OCI-LY3 (cell line): ENCODE data around the gene NUDT2.

Experiments
- H2AFZ ChIP-seq: fragments of 200-600, 300-600 bp; shearing (Covaris generic); 2 replicates; pipeline ENCODE4 v1.6.0; 2014; ENCODE audit warnings: antibody characterized with exemption, low read depth, low read length
- H3K27ac ChIP-seq: fragments of 200-600, 300-600 bp; sonication (generic); 2 replicates; pipeline ENCODE4 v1.5.1; 2014; ENCODE audit warnings: mild to moderate bottlenecking, low read length, moderate library complexity, mixed read lengths
- H3K27me3 ChIP-seq: fragments of 200-600, 300-600 bp; sonication (generic); 2 replicates; pipeline ENCODE4 v1.6.1; 2014; ENCODE audit warnings: low read depth, low read length, mixed read lengths
- H3K36me3 ChIP-seq: fragments of 200-600, 300-600 bp; sonication (generic); replicated peaks from 2 replicates; pipeline ENCODE3; 2014; ENCODE audit warnings: low read depth, low read length, mixed read lengths
- H3K4me1 ChIP-seq: fragments of 300-600, 200-600 bp; sonication (generic); 2 replicates; pipeline ENCODE4 v1.6.1; 2014; ENCODE audit warnings: low read length, mixed read lengths
- H3K4me2 ChIP-seq: fragments of 200-600, 300-600 bp; sonication (generic); 2 replicates; pipeline ENCODE4 v1.6.1; 2014; ENCODE audit warnings: low read length, mixed read lengths
- H3K4me3 ChIP-seq: fragments of 300-600, 200-600 bp; sonication (generic); 2 replicates; pipeline ENCODE4 v1.5.1; 2014; ENCODE audit warnings: antibody characterized with exemption, mild to moderate bottlenecking, low read length, moderate library complexity
- H3K79me2 ChIP-seq: fragments of 300-600, 200-600 bp; shearing (Covaris generic); 2 replicates; pipeline ENCODE4 v1.6.1; 2014; ENCODE audit warnings: mild to moderate bottlenecking, low read length, mixed read lengths
- H3K9ac ChIP-seq: fragments of 300-600, 200-600 bp; shearing (Covaris generic); 2 replicates; pipeline ENCODE4 v1.6.0; 2014; ENCODE audit warnings: mild to moderate bottlenecking, low read length, moderate library complexity
- H3K9me3 ChIP-seq: fragments of 200-600, 300-600 bp; shearing (Covaris generic); 2 replicates; pipeline ENCODE4 v1.6.1; 2014; ENCODE audit warnings: low read length, mixed read lengths; ENCODE audit not compliant: insufficient read depth
- H4K20me1 ChIP-seq: fragments of 200-600, 300-600 bp; sonication (generic); 2 replicates; pipeline ENCODE4 v1.6.1; 2016; ENCODE audit warnings: low read length, mixed read lengths; ENCODE audit not compliant: insufficient read depth
- CTCF ChIP-seq: fragments of 200-600, 300-600 bp; sonication (generic); IDR thresholded peaks from 2 replicates; pipeline ENCODE4 v1.5.1; 2014; ENCODE audit warnings: antibody characterized with exemption, low read length, low read depth
- EZH2phosphoT487 ChIP-seq: fragments of 200-600 bp; shearing (Covaris generic); IDR thresholded peaks from 2 replicates; pipeline ENCODE4 v1.6.1; 2018; ENCODE audit warnings: antibody characterized with exemption, mixed run types, low read depth

The NUDT2 gene

GRCh38 chr9:34328987-34329832 lies at the start of gene NUDT2, which contains the start of gene KIF24:
NUDT2 (plus strand) TSS chr9:34329569; CDS start chr9:34339040, 9,471 bp downstream.
KIF24 (minus strand) TSS chr9:34329268; CDS start chr9:34311346, 17,922 bp downstream.
- H3K27ac ChIP-seq = peak within 1 kb of the TSS; percentile 78
- no peak for TF ChIP-seq EZH2phosphoT487
- no peak for TF ChIP-seq CTCF
- H4K20me1 ChIP-seq = no peaks in the 10 kb centered on the region
- H3K27me3 ChIP-seq = no peaks in the 10 kb centered on the region
- no peaks in the 10 kb centered on the region for H3K36me3 ChIP-seq
- peak within 1 kb of the TSS; percentile 86 for H3K4me2 ChIP-seq
- H3K4me3 ChIP-seq = peak within 1 kb of the TSS; percentile 99
- no peaks in the 10 kb centered on the region for H3K9me3 ChIP-seq
- peaks cover 16% of the 10 kb centered on the region for H3K4me1 ChIP-seq
- peaks cover 41% of the 10 kb centered on the region for H3K79me2 ChIP-seq
- peak within 1 kb of the TSS; percentile 90 for H2AFZ ChIP-seq
- peak within 1 kb of the TSS; percentile 99 for H3K9ac ChIP-seq

GRCh38 chr9:34282096-34282495 lies 47.3 kb upstream of the NUDT2 start:
- H3K9ac ChIP-seq = no peak overlapping the region
- H3K27me3 ChIP-seq = no peaks in the 10 kb centered on the region
- no peak overlapping the region for H3K4me2 ChIP-seq
- H3K36me3 ChIP-seq = no peaks in the 10 kb centered on the region
- no peaks in the 10 kb centered on the region for H3K79me2 ChIP-seq
- no peak overlapping the region for H2AFZ ChIP-seq
- H3K4me3 ChIP-seq = no peak overlapping the region
- H3K4me1 ChIP-seq = no peaks in the 10 kb centered on the region
- H3K9me3 ChIP-seq = no peaks in the 10 kb centered on the region
- no peaks in the 10 kb centered on the region for H4K20me1 ChIP-seq
- TF ChIP-seq EZH2phosphoT487 = no peak
- no peak for TF ChIP-seq CTCF
- no peak overlapping the region for H3K27ac ChIP-seq

- Histone ChIP-seq H3K4me1 (no peaks in the 10 kb centered on the region), H3K4me3 (no peak overlapping the region), H3K9me3 (no peaks in the 10 kb centered on the region), H3K36me3 (no peaks in the 10 kb centered on the region), H3K27ac (no peak overlapping the region), H4K20me1 (no peaks in the 10 kb centered on the region), H3K4me2 (no peak overlapping the region), H2AFZ (no peak overlapping the region), H3K79me2 (no peaks in the 10 kb centered on the region), H3K27me3 (no peaks in the 10 kb centered on the region), H3K9ac (no peak overlapping the region)
- TF ChIP-seq CTCF (no peak), EZH2phosphoT487 (no peak)
Measured at GRCh38 chr9:34289159-34289558, 40.2 kb upstream of the NUDT2 start.

GRCh38 chr9:34291023-34291422 lies 38.3 kb upstream of the NUDT2 start:
- H3K79me2 ChIP-seq = no peaks in the 10 kb centered on the region
- no peak overlapping the region for H3K4me3 ChIP-seq
- peaks cover 3% of the 10 kb centered on the region for H3K36me3 ChIP-seq
- no peaks in the 10 kb centered on the region for H3K4me1 ChIP-seq
- H3K27me3 ChIP-seq = no peaks in the 10 kb centered on the region
- H2AFZ ChIP-seq = no peak overlapping the region
- H3K9ac ChIP-seq = no peak overlapping the region
- H3K9me3 ChIP-seq = no peaks in the 10 kb centered on the region
- H3K27ac ChIP-seq = no peak overlapping the region
- H3K4me2 ChIP-seq = no peak overlapping the region
- TF ChIP-seq EZH2phosphoT487 (no peak), CTCF (no peak)
- H4K20me1 ChIP-seq = no peaks in the 10 kb centered on the region
